Brain microvascular endothelial cell (primary cell): ENCODE results near the gene NDUFS2.

Experiments used
- DNase-seq: peaks from one replicate; pipeline ENCODE4 v3.0.0-alpha.2; 2020
- H3K27ac ChIP-seq: fragments of 250-450 bp; sonication (Bioruptor Pico); 2 replicates; pipeline ENCODE4 v1.5.1; 2020; ENCODE audit warnings: mild to moderate bottlenecking, moderate library complexity
- H3K27me3 ChIP-seq: fragments of 250-450 bp; sonication (Bioruptor Pico); replicated peaks from 2 replicates; pipeline ENCODE4 v1.5.1; 2020; ENCODE audit warnings: mild to moderate bottlenecking
- H3K36me3 ChIP-seq: fragments of 250-450 bp; sonication (Bioruptor Pico); replicated peaks from 2 replicates; pipeline ENCODE4 v1.5.1; 2020; ENCODE audit warnings: mild to moderate bottlenecking
- H3K4me3 ChIP-seq: 2 replicates; pipeline ENCODE4 v1.5.1; 2011; ENCODE audit warnings: low read depth, mild to moderate bottlenecking, control low read depth, low read length, moderate library complexity
- in situ Hi-C: cut with HindIII; loops from 2 replicates; pipeline ENCODE4 v1.10.0; 2017; ENCODE audit warnings: low sequenced_read_pairs, low pct_ligation_motif_present
- TF ChIP-seq, protein P1 (sequence below): IDR thresholded peaks from 2 replicates; pipeline ENCODE4 v1.5.1; 2011; ENCODE audit warnings: low read depth, mild to moderate bottlenecking, moderate library complexity, low read length, control low read depth, inconsistent platforms; ENCODE audit errors: missing control alignments

The NDUFS2 gene

DNA sequence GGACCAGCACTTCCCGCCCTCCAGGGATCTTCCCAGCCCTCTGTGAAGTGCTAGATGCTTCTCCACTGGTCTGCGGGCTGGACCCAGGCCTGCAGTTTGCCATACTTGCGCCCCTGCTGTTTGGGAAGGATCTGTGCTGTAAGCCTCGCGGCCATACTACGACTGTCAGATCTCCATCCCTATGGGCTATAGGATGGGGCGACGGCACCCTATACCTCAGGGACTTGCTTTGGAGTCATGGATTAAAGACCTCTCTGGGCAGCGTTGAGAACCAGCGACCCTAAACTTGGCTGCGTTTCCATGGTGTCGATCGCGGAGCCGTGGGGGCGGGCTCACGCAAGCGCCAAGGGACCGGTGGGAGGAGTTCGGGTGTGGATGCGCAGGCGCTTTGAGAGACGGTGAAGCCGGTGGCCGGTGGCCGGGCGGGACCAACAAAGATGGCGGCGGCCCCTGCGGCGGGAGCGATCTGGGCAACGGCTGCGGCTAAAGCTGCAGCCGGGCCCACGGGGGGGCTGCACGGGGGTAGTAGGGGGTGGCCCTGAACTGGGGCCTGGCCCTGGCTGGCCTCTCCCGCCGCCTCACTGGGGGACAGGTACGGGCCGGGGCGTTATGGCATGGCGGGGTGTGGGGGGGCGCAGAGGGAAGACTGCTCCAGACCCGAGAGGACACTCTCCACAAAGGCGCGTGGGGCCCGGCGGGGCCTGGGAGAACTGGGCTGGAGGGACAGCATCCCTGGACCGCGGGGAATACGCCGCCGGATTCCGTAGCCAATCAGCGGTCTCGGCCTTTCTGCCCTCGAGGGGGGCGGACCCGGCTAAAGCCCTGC, 42.9 kb upstream of the NDUFS2 start, which contains the start of gene USP21:
Gene USP21 (plus strand): TSS at position 414 of the 826 bp plus-strand sequence. CDS start 1,141 bp downstream, outside the sequence.
- DNase-seq: peak; percentile 82
- H3K27me3 ChIP-seq: no peaks in the 10 kb centered on the region
- H3K27ac ChIP-seq: peak within 1 kb of the TSS; percentile 85
- in situ Hi-C loops: no loop called here
- peaks cover 5% of the 10 kb centered on the region for H3K36me3 ChIP-seq
- peak within 1 kb of the TSS; percentile 91 for H3K4me3 ChIP-seq
- TF ChIP-seq, protein P1, sequence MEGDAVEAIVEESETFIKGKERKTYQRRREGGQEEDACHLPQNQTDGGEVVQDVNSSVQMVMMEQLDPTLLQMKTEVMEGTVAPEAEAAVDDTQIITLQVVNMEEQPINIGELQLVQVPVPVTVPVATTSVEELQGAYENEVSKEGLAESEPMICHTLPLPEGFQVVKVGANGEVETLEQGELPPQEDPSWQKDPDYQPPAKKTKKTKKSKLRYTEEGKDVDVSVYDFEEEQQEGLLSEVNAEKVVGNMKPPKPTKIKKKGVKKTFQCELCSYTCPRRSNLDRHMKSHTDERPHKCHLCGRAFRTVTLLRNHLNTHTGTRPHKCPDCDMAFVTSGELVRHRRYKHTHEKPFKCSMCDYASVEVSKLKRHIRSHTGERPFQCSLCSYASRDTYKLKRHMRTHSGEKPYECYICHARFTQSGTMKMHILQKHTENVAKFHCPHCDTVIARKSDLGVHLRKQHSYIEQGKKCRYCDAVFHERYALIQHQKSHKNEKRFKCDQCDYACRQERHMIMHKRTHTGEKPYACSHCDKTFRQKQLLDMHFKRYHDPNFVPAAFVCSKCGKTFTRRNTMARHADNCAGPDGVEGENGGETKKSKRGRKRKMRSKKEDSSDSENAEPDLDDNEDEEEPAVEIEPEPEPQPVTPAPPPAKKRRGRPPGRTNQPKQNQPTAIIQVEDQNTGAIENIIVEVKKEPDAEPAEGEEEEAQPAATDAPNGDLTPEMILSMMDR: peak; percentile 62

DNA sequence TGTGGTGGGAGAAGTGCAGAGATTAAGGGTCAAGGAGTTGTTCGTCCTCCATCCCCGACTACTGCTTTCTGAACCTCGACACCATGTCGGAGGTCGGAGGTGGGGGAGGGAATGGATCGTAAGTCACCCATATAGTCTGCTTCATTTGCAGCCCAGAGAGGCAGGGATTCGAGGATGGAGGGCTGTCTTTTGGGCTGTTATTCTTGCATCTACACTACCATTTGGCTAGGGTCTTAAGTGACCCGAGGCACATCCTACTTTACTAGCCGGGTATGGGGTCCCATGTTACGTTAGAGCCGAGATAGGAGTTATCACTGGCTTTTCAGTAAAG, 42.3 kb upstream of the NDUFS2 start:
- H3K27me3 ChIP-seq: no peaks in the 10 kb centered on the region
- H3K4me3 ChIP-seq: peak overlapping the region; percentile 91
- no peak for DNase-seq
- H3K27ac ChIP-seq: peak overlapping the region; percentile 85
- TF ChIP-seq, protein P1: no peak
- in situ Hi-C loops: no loop called here
- H3K36me3 ChIP-seq: peaks cover 5% of the 10 kb centered on the region

DNA sequence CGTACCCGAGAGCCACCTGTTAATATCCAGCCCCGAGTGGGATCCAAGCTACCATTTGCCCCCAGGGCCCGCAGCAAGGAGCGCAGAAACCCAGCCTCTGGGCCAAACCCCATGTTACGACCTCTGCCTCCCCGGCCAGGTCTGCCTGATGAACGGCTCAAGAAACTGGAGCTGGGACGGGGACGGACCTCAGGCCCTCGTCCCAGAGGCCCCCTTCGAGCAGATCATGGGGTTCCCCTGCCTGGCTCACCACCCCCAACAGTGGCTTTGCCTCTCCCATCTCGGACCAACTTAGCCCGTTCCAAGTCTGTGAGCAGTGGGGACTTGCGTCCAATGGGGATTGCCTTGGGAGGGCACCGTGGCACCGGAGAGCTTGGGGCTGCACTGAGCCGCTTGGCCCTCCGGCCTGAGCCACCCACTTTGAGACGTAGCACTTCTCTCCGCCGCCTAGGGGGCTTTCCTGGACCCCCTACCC, 41.5 kb upstream of the NDUFS2 start:
- in situ Hi-C loops: no loop called here
- no peak overlapping the region for H3K27ac ChIP-seq
- DNase-seq: no peak
- H3K36me3 ChIP-seq: peaks cover 5% of the 10 kb centered on the region
- no peak overlapping the region for H3K4me3 ChIP-seq
- H3K27me3 ChIP-seq: no peaks in the 10 kb centered on the region
- TF ChIP-seq, protein P1: no peak

DNA sequence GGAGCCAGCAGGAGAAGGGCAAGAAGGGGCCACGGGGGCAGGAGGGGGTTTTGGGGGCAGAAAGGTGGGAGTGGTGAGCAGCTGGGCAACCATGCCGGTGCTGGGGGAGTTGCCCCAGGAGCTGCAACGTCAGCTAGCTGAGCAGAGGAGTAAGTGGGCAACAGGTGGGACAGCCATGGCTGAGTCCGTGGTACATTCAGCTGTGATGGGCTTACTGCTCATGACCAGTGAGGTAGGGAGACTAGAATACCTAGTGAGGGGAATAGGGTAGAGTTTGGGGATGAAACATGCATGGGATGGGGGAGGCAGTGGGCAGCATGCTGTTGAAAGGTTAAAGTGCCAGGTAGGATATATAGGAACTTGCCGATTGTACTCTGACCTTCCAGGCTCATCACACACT, 40.5 kb upstream of the NDUFS2 start:
- H3K27me3 ChIP-seq: no peaks in the 10 kb centered on the region
- in situ Hi-C loops: no loop called here
- H3K27ac ChIP-seq: no peak overlapping the region
- no peak for DNase-seq
- TF ChIP-seq, protein P1: no peak
- peaks cover 5% of the 10 kb centered on the region for H3K36me3 ChIP-seq
- no peak overlapping the region for H3K4me3 ChIP-seq

DNA sequence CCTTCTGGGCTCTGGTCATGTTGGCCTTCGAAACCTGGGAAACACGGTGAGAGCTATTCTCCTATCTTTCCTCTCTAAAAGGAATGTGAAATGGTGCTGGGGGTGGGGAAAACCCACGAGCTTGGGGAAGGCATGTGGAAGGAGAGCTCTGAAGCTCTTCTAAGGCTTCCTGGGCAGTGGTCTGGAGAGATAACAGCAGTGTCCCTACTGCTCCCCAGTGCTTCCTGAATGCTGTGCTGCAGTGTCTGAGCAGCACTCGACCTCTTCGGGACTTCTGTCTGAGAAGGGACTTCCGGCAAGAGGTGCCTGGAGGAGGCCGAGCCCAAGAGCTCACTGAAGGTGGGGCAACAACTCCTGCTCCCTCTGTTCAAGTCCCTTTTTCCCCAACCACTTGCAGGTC, 40.1 kb upstream of the NDUFS2 start:
- in situ Hi-C loops: no loop called here
- TF ChIP-seq, protein P1: no peak
- H3K36me3 ChIP-seq: peaks cover 5% of the 10 kb centered on the region
- H3K4me3 ChIP-seq: no peak overlapping the region
- DNase-seq: no peak
- H3K27ac ChIP-seq: no peak overlapping the region
- H3K27me3 ChIP-seq: no peaks in the 10 kb centered on the region
